Measurements from ENCODE around the gene KHNYN. TPM values are rescaled to one million over a fixed set of nuclear protein-coding genes. Genes with fewer than 3 reads are reported as not detected.

KHNYN gene
- 15.7 TPM for total RNA-seq

DNA sequence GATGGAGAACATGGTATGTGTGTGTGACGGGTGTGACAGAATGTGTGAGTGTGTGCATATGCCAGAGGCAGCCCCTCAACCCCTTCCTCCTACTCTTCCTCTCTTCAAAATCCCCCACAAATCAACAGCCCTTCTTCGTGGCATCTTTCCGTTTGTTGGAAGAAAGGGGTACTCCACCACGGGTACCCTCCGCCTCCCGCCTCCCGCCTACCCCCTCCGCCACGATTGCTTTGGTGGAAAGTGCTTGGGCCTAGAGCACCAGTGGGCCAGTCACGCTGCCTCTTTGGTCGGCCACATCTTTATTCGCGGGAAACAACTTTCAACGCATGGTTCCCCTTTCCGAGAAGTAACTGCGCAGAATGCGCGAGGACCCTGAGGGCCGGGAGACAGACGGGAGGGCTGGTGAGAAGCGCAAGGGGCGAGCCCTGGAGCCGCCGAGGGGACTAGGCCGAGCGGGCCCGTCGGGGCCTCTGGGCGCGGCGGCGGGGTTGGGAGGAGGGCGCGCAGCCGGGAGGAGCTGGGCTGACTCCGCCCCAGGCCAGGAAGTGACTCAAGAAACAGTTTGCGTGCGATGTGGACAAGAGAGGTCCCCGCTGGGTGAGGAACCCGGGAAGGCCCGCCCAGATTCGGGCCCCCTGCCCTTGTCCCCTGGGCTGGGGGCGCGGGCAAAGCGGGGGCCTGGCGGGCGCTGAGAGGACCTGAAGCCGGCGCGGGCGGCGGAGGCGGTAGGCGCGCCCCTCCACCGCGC, at the start of gene KHNYN, which contains the start of gene CBLN3:
TSS of gene KHNYN (plus strand) at position 560 of the 748 bp plus-strand sequence. CDS start 777 bp downstream, outside the sequence.
TSS of gene CBLN3 (minus strand) at position 274 of the 748 bp plus-strand sequence. CDS start 614 bp downstream, outside the sequence.

DNA sequence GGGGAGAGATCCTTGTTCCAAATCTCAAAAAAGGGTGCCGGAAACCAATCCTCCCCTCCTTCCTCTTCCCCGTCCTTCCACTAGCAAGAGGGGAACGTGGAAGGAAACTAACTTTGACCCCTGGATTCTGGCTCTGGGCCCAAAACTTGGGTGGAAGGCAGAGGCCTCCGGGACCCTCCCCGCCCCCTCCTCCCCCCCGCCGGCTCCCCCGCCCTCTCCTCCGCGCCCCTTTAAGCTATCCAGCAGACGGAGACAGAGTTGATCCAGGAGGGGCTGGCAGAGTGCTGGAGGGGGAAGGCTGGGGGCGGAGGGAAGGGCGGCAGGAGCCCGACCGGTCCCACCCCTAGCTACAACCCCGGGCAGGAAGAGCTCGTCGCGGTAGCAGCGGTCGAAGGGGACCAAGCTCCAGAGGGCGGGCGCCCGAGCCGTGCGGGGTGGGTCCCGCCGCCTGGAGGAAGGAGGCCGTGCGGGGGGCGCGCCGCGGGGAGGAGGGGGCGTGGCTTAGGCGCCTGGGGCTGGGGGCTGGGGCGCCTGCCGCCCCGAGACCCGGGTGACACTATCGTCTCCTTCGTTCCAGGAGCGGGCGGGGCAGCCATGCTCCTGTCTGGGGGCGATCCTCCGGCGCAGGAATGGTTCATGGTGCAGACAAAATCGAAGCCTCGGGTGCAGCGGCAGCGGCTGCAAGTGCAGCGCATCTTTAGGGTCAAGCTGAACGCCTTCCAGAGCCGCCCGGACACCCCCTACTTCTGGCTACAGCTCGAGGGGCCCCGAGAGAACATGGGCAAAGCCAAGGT, 30.9 kb upstream of the KHNYN start, which contains the start of gene NYNRIN:
TSS of gene NYNRIN (plus strand) at position 351 of the 794 bp plus-strand sequence. CDS start at position 595, 244 bp downstream.

DNA sequence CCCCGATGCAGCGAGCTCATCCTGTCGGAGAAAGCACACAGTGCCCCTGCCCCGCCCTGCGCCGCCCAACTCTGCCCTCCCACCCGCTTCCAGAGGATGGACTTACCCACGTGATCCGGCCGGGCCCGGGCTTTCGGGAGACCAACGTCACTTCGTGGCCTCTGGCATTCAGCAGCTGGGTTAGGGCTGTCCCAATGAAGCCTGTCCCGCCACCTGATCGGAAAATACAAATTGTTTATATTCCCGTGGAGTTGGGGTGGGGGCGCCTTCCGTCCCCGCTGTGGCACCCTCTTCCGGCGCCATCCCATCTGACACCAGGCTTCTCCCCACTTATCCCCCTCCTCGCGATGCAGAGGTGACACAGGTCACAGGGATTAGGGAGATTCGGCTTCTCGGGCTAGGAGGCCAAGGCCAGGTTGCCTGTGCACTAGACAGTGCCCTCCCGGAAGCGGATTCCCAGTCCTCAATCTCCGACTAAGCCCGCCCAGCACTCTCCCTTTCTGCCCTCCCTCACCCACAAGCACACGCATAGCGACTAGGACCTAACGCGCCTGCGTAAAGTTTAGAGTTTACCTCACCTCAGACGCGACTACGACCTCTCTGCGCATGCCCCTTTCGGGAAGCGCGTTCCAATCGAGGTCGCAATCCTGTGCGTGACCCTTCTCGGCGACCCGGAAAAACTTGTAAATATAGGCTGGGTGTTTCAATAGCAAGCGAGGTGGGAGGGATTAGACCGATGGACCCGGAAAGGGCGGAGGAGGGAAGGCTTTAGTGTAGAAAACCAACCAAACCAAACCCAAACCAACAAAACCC, 12.7 kb downstream of the KHNYN start, which contains the start of gene SDR39U1:
TSS of gene SDR39U1 (minus strand) at position 537 of the 813 bp plus-strand sequence. CDS start at position 530, 7 bp downstream.

Other genes starting within 250 kb of the KHNYN start
- 19.4 TPM for gene IPO4, start 241.1 kb upstream of the KHNYN start, total RNA-seq
- 21.5 TPM for gene TM9SF1, start 234.5 kb upstream of the KHNYN start, total RNA-seq
- not detected for gene TSSK4, start 224.3 kb upstream of the KHNYN start, total RNA-seq
- gene CHMP4A, start 216.5 kb upstream of the KHNYN start, total RNA-seq: 33.2 TPM
- 16.1 TPM for gene MDP1, start 213.9 kb upstream of the KHNYN start, total RNA-seq
- gene NEDD8, start 197.6 kb upstream of the KHNYN start, total RNA-seq: 94.6 TPM
- 48.9 TPM for gene GMPR2, start 197.0 kb upstream of the KHNYN start, total RNA-seq
- 37.6 TPM for gene TINF2, start 187.3 kb upstream of the KHNYN start, total RNA-seq
- 3.0 TPM for gene TGM1, start 166.8 kb upstream of the KHNYN start, total RNA-seq
- gene RABGGTA, start 158.4 kb upstream of the KHNYN start, total RNA-seq: 31.4 TPM
- gene DHRS1, start 130.2 kb upstream of the KHNYN start, total RNA-seq: 10.4 TPM
- gene NOP9, start 130.1 kb upstream of the KHNYN start, total RNA-seq: 20.3 TPM
- 2.8 TPM for gene CIDEB, start 122.0 kb upstream of the KHNYN start, total RNA-seq
- gene LTB4R2, start 119.8 kb upstream of the KHNYN start, total RNA-seq: 1.8 TPM
- 1.2 TPM for gene LTB4R, start 118.5 kb upstream of the KHNYN start, total RNA-seq
- 3.2 TPM for gene ADCY4, start 94.9 kb upstream of the KHNYN start, total RNA-seq
- gene RIPK3, start 90.0 kb upstream of the KHNYN start, total RNA-seq: 0.69 TPM
- gene NFATC4, start 61.8 kb upstream of the KHNYN start, total RNA-seq: 5.5 TPM
- gene NYNRIN, start 31.0 kb upstream of the KHNYN start, total RNA-seq: 13.8 TPM
- gene CBLN3, start 286 bp upstream of the KHNYN start, total RNA-seq: 0.46 TPM
- 22.4 TPM for gene SDR39U1, start 12.8 kb downstream of the KHNYN start, total RNA-seq
- gene CMA1, start 78.3 kb downstream of the KHNYN start, total RNA-seq: not detected
- gene CTSG, start 146.3 kb downstream of the KHNYN start, total RNA-seq: 1.6 TPM
- not detected for gene GZMH, start 179.7 kb downstream of the KHNYN start, total RNA-seq
- not detected for gene GZMB, start 204.2 kb downstream of the KHNYN start, total RNA-seq

Data from diencephalon (tissue), 1 donor.